HG03439 (cell line): ENCODE data around the gene SERPINB7.
"Not testable (repeated sequence)": the region's sequence is repeated elsewhere in the genome, so short reads cannot be mapped to it uniquely, and the experiment has no call there.

Source experiments
- ATAC-seq: cut with Tn5 transposase; IDR thresholded peaks from one replicate; pipeline ENCODE4 v1.9.1; 2021; ENCODE audit warnings: mild to moderate bottlenecking, moderate library complexity; ENCODE audit not compliant: unreplicated experiment

SERPINB7 gene

GRCh38 chr18:63775166-63775730 is at the start of gene SERPINB7:
Gene SERPINB7, plus strand, starts transcription at chr18:63775418. Its CDS starts 6,955 bp downstream, at chr18:63782373.
- ATAC-seq = no peak

GRCh38 chr18:63725682-63726480 is 49.3 kb upstream of the SERPINB7 start:
- no peak for ATAC-seq

GRCh38 chr18:63730773-63731172 is 44.4 kb upstream of the SERPINB7 start:
- ATAC-seq = no peak

GRCh38 chr18:63731215-63731614 is 44.0 kb upstream of the SERPINB7 start:
- no peak for ATAC-seq

- no peak for ATAC-seq
These were observed 38.3 kb upstream of the SERPINB7 start for GRCh38 chr18:63736876-63737275.

GRCh38 chr18:63741769-63742168 is 33.4 kb upstream of the SERPINB7 start:
- ATAC-seq = no peak

- no peak for ATAC-seq
These were observed 28.2 kb upstream of the SERPINB7 start for GRCh38 chr18:63747006-63747405.

- no peak for ATAC-seq
These were observed 25.7 kb upstream of the SERPINB7 start for GRCh38 chr18:63749489-63749888.

GRCh38 chr18:63752636-63753035 is 22.6 kb upstream of the SERPINB7 start:
- ATAC-seq = no peak

GRCh38 chr18:63753676-63754075 is 21.5 kb upstream of the SERPINB7 start:
- ATAC-seq = no peak

GRCh38 chr18:63757541-63757940 is 17.7 kb upstream of the SERPINB7 start:
- no peak for ATAC-seq

- no peak for ATAC-seq
These were observed 16.5 kb upstream of the SERPINB7 start for GRCh38 chr18:63758615-63759240.

GRCh38 chr18:63759786-63760185 is 15.4 kb upstream of the SERPINB7 start:
- not testable (repeated sequence) for ATAC-seq

- ATAC-seq = no peak
These were observed 12.7 kb upstream of the SERPINB7 start for GRCh38 chr18:63762518-63762917.

- no peak for ATAC-seq
These were observed 11.2 kb upstream of the SERPINB7 start for GRCh38 chr18:63763831-63764600.

- no peak for ATAC-seq
These were observed 9.4 kb upstream of the SERPINB7 start for GRCh38 chr18:63765837-63766236.

GRCh38 chr18:63773551-63773950 is 1.7 kb upstream of the SERPINB7 start:
- no peak for ATAC-seq

GRCh38 chr18:63774511-63774910 is 707 bp upstream of the SERPINB7 start:
- no peak for ATAC-seq

- ATAC-seq = no peak
These were observed 4.2 kb downstream of the SERPINB7 start for GRCh38 chr18:63779386-63779785.

GRCh38 chr18:63783394-63783793 is 8.2 kb downstream of the SERPINB7 start:
- no peak for ATAC-seq

GRCh38 chr18:63784787-63785452 is 9.7 kb downstream of the SERPINB7 start:
- no peak for ATAC-seq
